Measurements from ENCODE around the gene CX3CL1.

DNA sequence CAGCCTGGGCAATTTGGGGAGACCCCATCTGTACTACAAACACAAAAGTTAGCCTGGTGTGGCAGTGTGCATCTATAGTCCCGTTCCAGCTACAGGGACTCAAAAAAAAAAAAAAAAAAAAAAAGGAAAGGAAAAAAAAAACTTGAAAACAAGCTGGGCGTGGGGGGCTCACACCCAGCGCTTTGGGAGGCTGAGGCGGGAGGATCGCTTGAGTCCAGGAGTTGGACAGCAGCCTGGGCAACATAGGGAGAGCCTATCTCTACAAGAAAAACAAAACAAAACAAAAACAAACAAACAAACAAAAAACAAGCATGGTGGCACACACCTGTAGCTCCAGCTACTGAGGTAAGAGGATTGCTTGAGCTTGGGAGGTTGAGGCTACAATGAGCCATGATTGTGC is 19.4 kb downstream of the CX3CL1 start:
- TF ChIP-seq STAG1 (CRISPR knock-in tag; IDR thresholded peaks at IDR 0.05; ENCODE audit: borderline replicate concordance) (no peak), NONO (IDR thresholded peaks at IDR 0.05; ENCODE audit: low read depth in 2 of 2, low read length in 1 of 2) (no peak), PML (IDR thresholded peaks at IDR 0.05; ENCODE audit: low read length) (no peak), HMGXB4 (CRISPR knock-in tag; IDR thresholded peaks at IDR 0.05) (no peak), ZNF41 (CRISPR knock-in tag; conservative IDR thresholded peaks at IDR 0.05) (no peak), DNMT1 (IDR thresholded peaks at IDR 0.05) (no peak), TCF7L2 (IDR thresholded peaks at IDR 0.05; ENCODE audit: low read depth, low read length) (no peak), PYGO2 (tag; IDR thresholded peaks at IDR 0.05) (no peak), ZNF512 (tag; IDR thresholded peaks at IDR 0.05) (no peak), TARDBP (IDR thresholded peaks at IDR 0.05) (no peak), RBM34 (IDR thresholded peaks at IDR 0.05; ENCODE audit: borderline replicate concordance, insufficient read depth, low read length) (no peak)

Data from K562 (cell line).